ENCODE results near the gene RPGRIP1L.

DNA sequence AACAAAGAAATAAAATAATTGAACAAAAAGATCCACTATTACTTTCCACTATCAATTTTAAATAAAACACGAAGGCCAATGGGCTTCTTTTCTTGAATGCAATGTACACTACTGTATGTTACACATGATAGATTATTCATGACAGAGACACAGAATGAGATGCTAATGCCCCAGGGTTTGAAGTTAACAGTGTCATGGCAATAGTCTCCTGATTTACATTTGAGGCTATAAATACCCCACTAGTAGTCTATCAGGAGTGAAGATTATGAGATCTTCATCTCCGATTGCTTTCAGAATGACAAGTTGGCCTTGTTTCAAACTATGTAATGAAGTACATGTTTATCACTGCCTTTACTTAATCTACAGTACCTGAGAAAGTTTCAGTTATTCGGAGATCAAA is 84.4 kb downstream of the RPGRIP1L start:
- TF ChIP-seq, protein P1, sequence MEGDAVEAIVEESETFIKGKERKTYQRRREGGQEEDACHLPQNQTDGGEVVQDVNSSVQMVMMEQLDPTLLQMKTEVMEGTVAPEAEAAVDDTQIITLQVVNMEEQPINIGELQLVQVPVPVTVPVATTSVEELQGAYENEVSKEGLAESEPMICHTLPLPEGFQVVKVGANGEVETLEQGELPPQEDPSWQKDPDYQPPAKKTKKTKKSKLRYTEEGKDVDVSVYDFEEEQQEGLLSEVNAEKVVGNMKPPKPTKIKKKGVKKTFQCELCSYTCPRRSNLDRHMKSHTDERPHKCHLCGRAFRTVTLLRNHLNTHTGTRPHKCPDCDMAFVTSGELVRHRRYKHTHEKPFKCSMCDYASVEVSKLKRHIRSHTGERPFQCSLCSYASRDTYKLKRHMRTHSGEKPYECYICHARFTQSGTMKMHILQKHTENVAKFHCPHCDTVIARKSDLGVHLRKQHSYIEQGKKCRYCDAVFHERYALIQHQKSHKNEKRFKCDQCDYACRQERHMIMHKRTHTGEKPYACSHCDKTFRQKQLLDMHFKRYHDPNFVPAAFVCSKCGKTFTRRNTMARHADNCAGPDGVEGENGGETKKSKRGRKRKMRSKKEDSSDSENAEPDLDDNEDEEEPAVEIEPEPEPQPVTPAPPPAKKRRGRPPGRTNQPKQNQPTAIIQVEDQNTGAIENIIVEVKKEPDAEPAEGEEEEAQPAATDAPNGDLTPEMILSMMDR (optimal IDR thresholded peaks at IDR 0.05 in 1 of 3, IDR thresholded peaks at IDR 0.05 in 1 of 3, conservative IDR thresholded peaks at IDR 0.05 in 1 of 3; ENCODE audit: extremely low read depth in 1 of 3, insufficient read depth in 2 of 3, low read length in 3 of 3) = no peak
- no peak for TF ChIP-seq EZH2 (IDR thresholded peaks at IDR 0.05; ENCODE audit: low read length)

Measured in keratinocyte (primary cell).